NCI-H1092 (cell line): ENCODE data around the gene MAN2B1.

Source experiments
- DNase-seq: peaks from one replicate; lab custom pipeline; 2025; lab: John Stamatoyannopoulos, UW

MAN2B1 gene

DNA sequence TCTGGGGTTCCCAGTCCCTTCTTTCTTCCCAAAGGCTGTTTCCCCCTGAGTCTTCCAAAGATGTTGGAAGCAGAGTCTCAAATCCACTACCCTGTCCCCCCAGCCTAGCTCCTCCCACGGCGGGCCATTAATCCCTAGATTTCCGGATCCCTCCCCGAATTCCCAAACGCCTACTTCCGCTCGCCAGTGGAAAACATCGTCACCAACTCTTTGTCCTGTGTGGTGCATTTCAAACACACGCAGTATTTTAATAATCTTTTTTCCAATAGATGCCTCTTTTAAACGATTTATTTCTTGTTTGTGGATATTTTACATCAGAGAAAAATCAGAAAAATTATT, 55.2 kb downstream of the MAN2B1 start:
- peak; percentile 23 for DNase-seq

GRCh38 chr19:12610540-12611360, 55.8 kb downstream of the MAN2B1 start, which contains the start of the genes ZNF490 and ZNF791:
Gene ZNF490 (minus strand): TSS chr19:12610813. CDS start chr19:12610680, 133 bp downstream.
Gene ZNF791 (plus strand): TSS chr19:12610920. CDS start chr19:12611080, 160 bp downstream.
- peak; percentile 98 for DNase-seq

DNA sequence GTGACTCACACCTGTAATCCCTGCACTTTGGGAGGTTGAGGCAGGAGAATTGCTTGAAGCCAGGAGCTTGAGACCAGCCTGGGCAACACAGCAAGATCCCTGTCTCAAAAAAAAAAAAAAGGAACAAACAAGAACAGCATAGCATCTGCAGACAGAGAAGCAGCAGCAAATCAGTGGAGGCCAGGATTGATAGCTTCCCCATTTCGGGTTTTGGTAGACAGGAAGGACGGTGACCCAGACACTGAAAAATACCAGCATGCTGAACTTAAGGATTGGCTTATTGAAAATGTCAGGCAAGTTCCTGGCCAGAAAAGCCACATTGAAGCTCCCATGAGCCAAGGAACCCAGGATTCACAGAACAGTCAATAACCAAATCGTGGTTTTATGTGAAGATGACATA, 58.9 kb downstream of the MAN2B1 start:
- no peak for DNase-seq

GRCh38 chr19:12606796-12607195, 59.7 kb downstream of the MAN2B1 start:
- DNase-seq, result no peak

- no peak for DNase-seq
Observed at GRCh38 chr19:12603714-12604113, 62.8 kb downstream of the MAN2B1 start.

- DNase-seq, result no peak
Observed at GRCh38 chr19:12597594-12597993, 68.9 kb downstream of the MAN2B1 start.

DNA sequence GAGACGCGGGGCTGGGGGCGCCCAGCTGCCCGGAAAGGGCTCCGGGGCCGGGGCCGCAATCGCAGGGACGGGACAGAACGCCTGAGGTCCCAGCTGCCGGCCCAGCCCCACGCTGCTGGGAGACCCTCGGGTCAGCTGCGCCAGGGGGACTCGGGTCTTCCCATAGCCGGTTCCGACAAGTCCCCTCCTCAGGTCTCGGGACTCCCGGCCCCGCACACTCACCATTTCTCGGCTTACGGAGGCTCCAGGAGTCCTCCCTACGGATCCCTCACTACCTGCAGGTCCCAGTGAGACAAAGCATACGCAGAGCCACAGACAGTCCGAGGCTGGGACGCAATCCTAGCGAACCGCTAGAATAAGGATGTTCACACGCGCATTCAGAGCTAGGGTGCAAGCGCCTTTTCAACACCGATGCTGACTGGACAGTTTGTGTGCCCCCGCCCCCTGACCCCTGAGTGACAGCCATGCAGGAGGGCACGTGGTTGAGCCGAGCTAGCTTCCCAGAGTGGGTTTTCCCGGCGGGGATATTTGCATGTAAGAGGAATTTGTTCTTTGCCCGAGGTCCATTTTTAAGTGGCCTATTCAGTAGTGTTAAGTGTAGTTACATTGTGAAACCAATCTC, 69.5 kb downstream of the MAN2B1 start:
- DNase-seq, result no peak
